ENCODE results near the gene CPN2.

Gene CPN2

DNA sequence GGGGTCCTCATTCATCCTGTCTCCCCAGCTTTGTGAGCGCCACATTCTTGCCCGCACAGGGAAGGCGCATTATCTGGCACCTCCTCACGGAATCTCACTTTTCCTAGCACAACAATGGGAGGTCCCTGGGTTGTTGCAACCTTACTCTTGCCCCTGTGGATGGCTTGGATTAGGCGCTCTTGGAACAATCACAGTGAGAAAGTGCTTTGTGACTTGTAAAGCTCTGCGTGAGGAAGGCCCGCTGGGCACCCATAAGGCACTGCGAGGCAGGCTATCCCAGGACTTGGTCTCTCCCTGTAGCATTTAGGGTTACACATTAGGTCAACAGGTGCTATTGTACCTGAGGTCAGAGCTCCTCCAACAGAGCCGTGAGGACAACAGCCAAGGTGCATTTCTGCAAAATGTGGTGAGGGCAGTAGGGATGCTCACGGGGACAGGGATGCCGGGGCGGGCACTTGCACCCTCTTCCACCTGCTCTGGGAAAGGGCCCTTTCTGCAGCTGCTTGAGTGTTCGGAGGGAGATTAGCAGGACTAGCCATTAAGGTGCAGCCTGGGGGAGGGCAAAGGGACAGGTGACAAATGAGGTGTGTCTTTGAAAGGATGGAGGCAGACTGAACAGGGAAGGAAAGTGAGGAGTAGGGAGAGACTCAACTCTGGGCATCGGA, 32.3 kb upstream of the CPN2 start:
- H3K9me2 ChIP-seq (replicated peaks; ENCODE audit: insufficient read depth, low read length) = no peaks in the 10 kb centered on the region
- no peak overlapping the region for H3K4me2 ChIP-seq (ENCODE audit: low read depth, low read length, poor library complexity, severe bottlenecking)
- no peak for TF ChIP-seq EZH2phosphoT487 (conservative IDR thresholded peaks at IDR 0.05; ENCODE audit: low read length)
- TF ChIP-seq CTCF (IDR thresholded peaks at IDR 0.05; ENCODE audit: insufficient read depth, low read length, poor library complexity, severe bottlenecking) = no peak
- no peaks in the 10 kb centered on the region for H3K9me3 ChIP-seq (ENCODE audit: insufficient read depth, low read length)
- no peak overlapping the region for H3K9ac ChIP-seq (ENCODE audit: low read length)
- no peaks in the 10 kb centered on the region for H3F3A ChIP-seq (ENCODE audit: insufficient read depth)
- H2AFZ ChIP-seq (ENCODE audit: low read depth, low read length, severe bottlenecking) = no peak overlapping the region
- no peaks in the 10 kb centered on the region for H4K20me1 ChIP-seq (ENCODE audit: low read depth, low read length)
- no peak overlapping the region for H3K4me3 ChIP-seq (ENCODE audit: insufficient read depth, low read length, poor library complexity, severe bottlenecking)
- H3K27ac ChIP-seq (ENCODE audit: low read depth, low read length) = no peak overlapping the region
- H3K27me3 ChIP-seq (ENCODE audit: low read length) = no peaks in the 10 kb centered on the region
- no peaks in the 10 kb centered on the region for H3K79me2 ChIP-seq (ENCODE audit: insufficient read depth, low read length)
- H3K36me3 ChIP-seq (ENCODE audit: low read length) = no peaks in the 10 kb centered on the region

GRCh38 chr3:194382892-194383223, 31.7 kb upstream of the CPN2 start:
- Histone ChIP-seq H2AFZ (ENCODE audit: low read depth, low read length, severe bottlenecking) (no peak overlapping the region), H3K27me3 (ENCODE audit: low read length) (no peaks in the 10 kb centered on the region), H3K4me3 (ENCODE audit: insufficient read depth, low read length, poor library complexity, severe bottlenecking) (no peak overlapping the region), H4K20me1 (ENCODE audit: low read depth, low read length) (no peaks in the 10 kb centered on the region), H3K79me2 (ENCODE audit: insufficient read depth, low read length) (no peaks in the 10 kb centered on the region), H3K4me2 (ENCODE audit: low read depth, low read length, poor library complexity, severe bottlenecking) (no peak overlapping the region), H3K9ac (ENCODE audit: low read length) (no peak overlapping the region), H3K27ac (ENCODE audit: low read depth, low read length) (no peak overlapping the region), H3K9me3 (ENCODE audit: insufficient read depth, low read length) (no peaks in the 10 kb centered on the region), H3K9me2 (replicated peaks; ENCODE audit: insufficient read depth, low read length) (no peaks in the 10 kb centered on the region), H3F3A (ENCODE audit: insufficient read depth) (no peaks in the 10 kb centered on the region), H3K36me3 (ENCODE audit: low read length) (no peaks in the 10 kb centered on the region)
- TF ChIP-seq EZH2phosphoT487 (conservative IDR thresholded peaks at IDR 0.05; ENCODE audit: low read length) (no peak), CTCF (IDR thresholded peaks at IDR 0.05; ENCODE audit: insufficient read depth, low read length, poor library complexity, severe bottlenecking) (no peak)

GRCh38 chr3:194382196-194382891, 31.2 kb upstream of the CPN2 start:
- H2AFZ ChIP-seq (ENCODE audit: low read depth, low read length, severe bottlenecking) = no peak overlapping the region
- H3K9me3 ChIP-seq (ENCODE audit: insufficient read depth, low read length) = no peaks in the 10 kb centered on the region
- no peak overlapping the region for H3K4me3 ChIP-seq (ENCODE audit: insufficient read depth, low read length, poor library complexity, severe bottlenecking)
- no peak overlapping the region for H3K4me2 ChIP-seq (ENCODE audit: low read depth, low read length, poor library complexity, severe bottlenecking)
- H3K36me3 ChIP-seq (ENCODE audit: low read length) = no peaks in the 10 kb centered on the region
- no peaks in the 10 kb centered on the region for H3K27me3 ChIP-seq (ENCODE audit: low read length)
- H4K20me1 ChIP-seq (ENCODE audit: low read depth, low read length) = no peaks in the 10 kb centered on the region
- H3K79me2 ChIP-seq (ENCODE audit: insufficient read depth, low read length) = no peaks in the 10 kb centered on the region
- H3K9ac ChIP-seq (ENCODE audit: low read length) = no peak overlapping the region
- H3K9me2 ChIP-seq (replicated peaks; ENCODE audit: insufficient read depth, low read length) = no peaks in the 10 kb centered on the region
- H3F3A ChIP-seq (ENCODE audit: insufficient read depth) = no peaks in the 10 kb centered on the region
- TF ChIP-seq EZH2phosphoT487 (conservative IDR thresholded peaks at IDR 0.05; ENCODE audit: low read length) = no peak
- H3K27ac ChIP-seq (ENCODE audit: low read depth, low read length) = no peak overlapping the region

GRCh38 chr3:194381460-194381875, 30.3 kb upstream of the CPN2 start:
- H3K9me3 ChIP-seq (ENCODE audit: insufficient read depth, low read length) = no peaks in the 10 kb centered on the region
- no peaks in the 10 kb centered on the region for H4K20me1 ChIP-seq (ENCODE audit: low read depth, low read length)
- no peak overlapping the region for H3K9ac ChIP-seq (ENCODE audit: low read length)
- H3K9me2 ChIP-seq (replicated peaks; ENCODE audit: insufficient read depth, low read length) = no peaks in the 10 kb centered on the region
- H3K36me3 ChIP-seq (ENCODE audit: low read length) = no peaks in the 10 kb centered on the region
- no peak overlapping the region for H3K4me3 ChIP-seq (ENCODE audit: insufficient read depth, low read length, poor library complexity, severe bottlenecking)
- no peaks in the 10 kb centered on the region for H3K79me2 ChIP-seq (ENCODE audit: insufficient read depth, low read length)
- H3F3A ChIP-seq (ENCODE audit: insufficient read depth) = no peaks in the 10 kb centered on the region
- TF ChIP-seq EZH2phosphoT487 (conservative IDR thresholded peaks at IDR 0.05; ENCODE audit: low read length) (no peak), CTCF (IDR thresholded peaks at IDR 0.05; ENCODE audit: insufficient read depth, low read length, poor library complexity, severe bottlenecking) (no peak)
- no peak overlapping the region for H3K4me2 ChIP-seq (ENCODE audit: low read depth, low read length, poor library complexity, severe bottlenecking)
- no peak overlapping the region for H3K27ac ChIP-seq (ENCODE audit: low read depth, low read length)
- no peak overlapping the region for H2AFZ ChIP-seq (ENCODE audit: low read depth, low read length, severe bottlenecking)
- no peaks in the 10 kb centered on the region for H3K27me3 ChIP-seq (ENCODE audit: low read length)
